ENCODE measurements around the gene ACP1. TPM values are rescaled to one million over a fixed set of nuclear protein-coding genes. Genes with fewer than 3 reads are reported as not detected.

Gene ACP1
- polyA plus RNA-seq, 4 donors = 99.7 to 167 (median 104) TPM

DNA sequence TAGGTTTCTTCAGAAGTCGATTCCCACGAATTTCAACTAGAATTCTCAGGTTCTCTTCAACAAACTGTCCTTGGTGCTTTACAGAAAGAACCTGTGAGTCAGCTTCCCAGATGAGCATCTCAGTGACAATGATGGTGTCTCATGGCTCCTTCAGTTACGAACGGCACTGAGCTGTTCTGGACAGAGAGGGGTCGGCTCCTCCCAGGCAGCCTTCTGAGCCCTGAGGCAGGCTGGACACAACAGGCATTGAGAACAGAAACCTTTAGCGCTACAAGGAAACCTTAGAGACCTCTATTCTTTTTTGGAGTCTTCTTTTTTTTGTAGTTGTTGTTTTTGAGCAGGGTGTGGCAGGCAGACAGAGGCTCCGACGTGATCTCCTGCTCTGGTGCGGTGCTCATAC, 58.3 kb downstream of the ACP1 start:
- no peak for FAIRE-seq
- no peaks in the 10 kb centered on the region for H3K9me3 ChIP-seq (ENCODE audit: control insufficient read depth in 2 of 2, insufficient read depth in 1 of 2, low read depth in 1 of 2, low read length in 1 of 2)
- H3K27me3 ChIP-seq (ENCODE audit: control insufficient read depth in 3 of 3, insufficient read depth in 3 of 3, low read length in 3 of 3) = no peaks in the 10 kb centered on the region
- no peaks in the 10 kb centered on the region for H3K4me1 ChIP-seq (ENCODE audit: control insufficient read depth in 3 of 3, insufficient read depth in 2 of 3, low read depth in 1 of 3, low read length in 2 of 3)
- H3K36me3 ChIP-seq (ENCODE audit: control insufficient read depth in 3 of 3, insufficient read depth in 2 of 3, low read depth in 1 of 3, low read length in 3 of 3) = no peaks in the 10 kb centered on the region
- DNase-seq = no peak
- 86 to 89% (median 87%) methylated on average over 9 of the region's 9 CpGs for WGBS, 3 donors
- no peak overlapping the region for H3K27ac ChIP-seq (ENCODE audit: low read depth in 1 of 3, low read length in 2 of 3)
- no peak overlapping the region for H3K4me3 ChIP-seq (ENCODE audit: low read depth in 1 of 3, low read length in 3 of 3)

Other genes with a start within 250 kb of the ACP1 start
- gene FAM110C, start 218.4 kb upstream of the ACP1 start, polyA plus RNA-seq = 10 to 100 TPM in 3 of 4 donors, 1 to 10 TPM in 1; 6.2 to 28.3 (median 13.0) TPM
- gene SH3YL1, start 915 bp upstream of the ACP1 start, polyA plus RNA-seq = 100 to 1,000 TPM in 3 of 4 donors, 10 to 100 TPM in 1; 75.5 to 133 (median 107) TPM
- gene ALKAL2, start 23.1 kb downstream of the ACP1 start, polyA plus RNA-seq = 1 to 10 TPM in 3 of 4 donors, under 1 TPM in 1; 0.45 to 3.5 (median 2.8) TPM